HG03025 (cell line): ENCODE data around the gene SCGB1D1.

ENCODE experiments used
- ATAC-seq: cut with Tn5 transposase; IDR thresholded peaks from one replicate; pipeline ENCODE4 v1.9.1; 2021; ENCODE audit warnings: mild to moderate bottlenecking, moderate library complexity; ENCODE audit not compliant: unreplicated experiment, low FRiP score

The SCGB1D1 gene, protein sequence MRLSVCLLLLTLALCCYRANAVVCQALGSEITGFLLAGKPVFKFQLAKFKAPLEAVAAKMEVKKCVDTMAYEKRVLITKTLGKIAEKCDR

DNA sequence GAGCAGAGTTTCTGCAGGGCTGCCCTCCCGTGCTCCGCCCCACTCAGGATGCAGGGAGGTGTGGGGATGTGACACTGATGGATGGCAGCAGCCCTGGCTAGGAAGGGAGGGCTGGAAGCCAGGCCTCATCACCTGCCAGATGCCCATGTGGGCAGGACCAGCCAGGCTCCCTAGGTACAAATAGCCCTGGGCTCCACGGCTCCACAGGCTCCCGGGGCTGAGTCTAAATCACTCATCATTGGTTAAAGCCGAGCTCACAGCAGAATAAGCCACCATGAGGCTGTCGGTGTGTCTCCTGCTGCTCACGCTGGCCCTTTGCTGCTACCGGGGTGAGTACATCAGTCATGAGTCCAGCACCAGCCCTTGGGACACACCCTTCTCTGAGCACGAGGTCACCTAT is at the start of gene SCGB1D1:
SCGB1D1 (plus strand) TSS at position 206 of the 400 bp plus-strand sequence; CDS start at position 275, 69 bp downstream.
- no peak for ATAC-seq

- ATAC-seq = no peak
These were observed 49.5 kb upstream of the SCGB1D1 start for GRCh38 chr11:62140304-62141110.

DNA sequence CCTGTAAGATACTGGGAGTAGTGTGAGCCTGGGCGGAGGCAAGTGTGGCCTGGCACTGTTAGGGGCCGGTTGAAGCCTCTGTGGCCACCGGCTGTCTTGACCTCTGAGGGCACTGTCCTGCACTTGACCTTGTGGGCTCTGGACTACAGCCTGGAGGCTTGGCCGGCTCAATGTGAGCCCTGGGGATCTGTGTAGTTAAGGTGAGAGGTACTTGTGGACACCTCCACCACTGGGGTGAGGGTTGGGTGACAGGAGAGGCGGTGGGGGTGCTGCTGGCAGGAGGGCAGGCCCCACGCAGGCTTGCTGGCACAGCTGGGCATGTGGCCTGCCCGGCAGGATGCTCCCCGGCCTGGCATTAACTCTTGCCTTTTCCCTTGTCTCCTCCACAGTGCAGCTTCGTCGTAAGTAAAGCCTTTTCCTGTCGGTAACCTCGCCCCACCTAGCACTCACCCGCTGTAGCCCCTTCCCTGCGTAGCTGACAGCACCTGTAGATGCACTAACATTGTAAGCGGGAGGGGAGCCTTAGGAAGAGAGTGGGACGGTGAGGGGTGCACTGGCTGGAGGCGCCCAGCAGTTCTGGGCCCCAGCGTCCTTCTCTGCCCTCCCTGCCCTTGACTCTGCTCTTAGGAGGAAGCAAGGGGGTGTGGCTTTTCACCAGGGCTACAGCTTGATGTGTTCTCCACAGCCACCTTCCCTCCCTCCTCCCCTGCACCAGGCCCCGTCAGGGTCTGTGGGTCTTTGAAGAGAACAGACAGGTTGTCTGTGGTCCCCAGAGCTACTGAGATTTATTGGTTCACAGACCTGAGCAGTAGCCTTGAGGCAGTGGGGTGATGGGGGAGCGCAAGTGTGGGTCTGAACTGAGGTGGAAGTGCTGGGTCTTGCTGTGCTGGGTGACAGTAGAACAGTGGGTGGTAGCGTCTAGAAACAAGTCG is 48.6 kb upstream of the SCGB1D1 start:
- no peak for ATAC-seq

GRCh38 chr11:62142043-62142375 is 48.0 kb upstream of the SCGB1D1 start:
- no peak for ATAC-seq

DNA sequence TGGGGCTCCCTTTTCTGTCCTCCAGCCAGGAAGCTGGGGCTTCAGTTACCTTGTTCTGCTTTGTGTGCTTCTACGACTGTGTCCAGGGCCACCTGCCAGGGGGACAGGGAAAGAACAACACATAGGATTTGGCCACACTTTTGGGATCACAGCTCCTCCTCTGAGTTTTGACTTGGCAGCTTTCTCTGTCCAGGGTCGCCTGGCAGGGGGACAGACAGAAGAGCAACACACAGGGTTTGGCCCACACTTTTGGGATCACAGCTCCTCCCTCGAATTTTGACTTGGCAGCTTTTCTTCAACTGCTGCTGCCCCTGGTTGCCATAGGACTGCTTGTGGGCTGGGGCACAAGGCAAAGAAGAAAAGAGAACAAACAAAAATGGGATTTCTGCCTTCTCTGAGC is 47.1 kb upstream of the SCGB1D1 start:
- ATAC-seq = no peak

DNA sequence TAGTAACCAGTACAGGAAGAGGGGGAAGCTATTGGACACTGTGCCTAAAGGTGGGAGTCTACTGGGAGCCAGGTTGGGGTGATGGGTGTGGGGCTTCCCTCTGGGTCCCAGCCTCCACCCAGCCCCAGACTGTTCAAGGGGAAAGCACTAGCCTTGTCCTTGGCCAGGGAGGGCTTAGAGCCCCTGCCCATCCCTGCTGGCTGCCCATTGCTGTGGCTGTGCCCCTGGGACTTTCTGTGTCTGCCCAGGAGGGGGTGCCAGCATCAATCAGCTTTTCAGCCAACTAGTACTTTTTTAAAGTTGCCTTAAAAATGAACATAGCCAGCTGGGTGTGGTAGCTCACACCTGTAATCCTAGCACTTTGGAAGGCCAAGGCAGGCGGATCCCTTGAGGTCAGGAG is 46.3 kb upstream of the SCGB1D1 start:
- ATAC-seq = no peak

DNA sequence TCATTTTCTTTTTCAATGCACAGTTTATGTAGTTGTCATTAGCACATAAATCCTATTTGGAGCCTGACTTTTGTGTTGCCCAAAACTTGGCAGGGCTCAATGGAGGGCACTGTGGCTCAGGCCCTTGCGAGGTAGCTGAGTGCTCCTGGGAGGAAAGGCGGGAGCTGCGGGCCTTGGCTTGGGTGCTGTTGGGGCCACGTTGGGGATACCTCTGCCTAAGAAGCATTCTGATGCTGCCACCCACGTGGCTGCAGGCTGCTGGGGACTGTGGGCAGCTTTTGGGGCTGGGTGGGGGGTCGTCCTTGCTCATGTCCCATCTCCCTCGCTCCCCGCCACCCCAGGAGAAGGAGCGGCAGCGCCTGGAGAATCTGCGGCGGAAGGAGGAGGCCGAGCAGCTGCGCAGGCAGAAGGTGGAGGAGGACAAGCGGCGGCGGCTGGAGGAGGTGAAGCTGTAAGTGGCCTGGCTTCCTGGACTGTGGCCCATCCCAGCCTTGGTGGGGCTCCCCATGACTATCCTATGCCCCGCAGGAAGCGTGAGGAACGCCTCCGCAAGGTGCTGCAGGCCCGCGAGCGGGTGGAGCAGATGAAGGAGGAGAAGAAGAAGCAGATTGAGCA is 45.3 kb upstream of the SCGB1D1 start:
- no peak for ATAC-seq

- no peak for ATAC-seq
These were observed 44.6 kb upstream of the SCGB1D1 start for GRCh38 chr11:62145261-62145871.

DNA sequence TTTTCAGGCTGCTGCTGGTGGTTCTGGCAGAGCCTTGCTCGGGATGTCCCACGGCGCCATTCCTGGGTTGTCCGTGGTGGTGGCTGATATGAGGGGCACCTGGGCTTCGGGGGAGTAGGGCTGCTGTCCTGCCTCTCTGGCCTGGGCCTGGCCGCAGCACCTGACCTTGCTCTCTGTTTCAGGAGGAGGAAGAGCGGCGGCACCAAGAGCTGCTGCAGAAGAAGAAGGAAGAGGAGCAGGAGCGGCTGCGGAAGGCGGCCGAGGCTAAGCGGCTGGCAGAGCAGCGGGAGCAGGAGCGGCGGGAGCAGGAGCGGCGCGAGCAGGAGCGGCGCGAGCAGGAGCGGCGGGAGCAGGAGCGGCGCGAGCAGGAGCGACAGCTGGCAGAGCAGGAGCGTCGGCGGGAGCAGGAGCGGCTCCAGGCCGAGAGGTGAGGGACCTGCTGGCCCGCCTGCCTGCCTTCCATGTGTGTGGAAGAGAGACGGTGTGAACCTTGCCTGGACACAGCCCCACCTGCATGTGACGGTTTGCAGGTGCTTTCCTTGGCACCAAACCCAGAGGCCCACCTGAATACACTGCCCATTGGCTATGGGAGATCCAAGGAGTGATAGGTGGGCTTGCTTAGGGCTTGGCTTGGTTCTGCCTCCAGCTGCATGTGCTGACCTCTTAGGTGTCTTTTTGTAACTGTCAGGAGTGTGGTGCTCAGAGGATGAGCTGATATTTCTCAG is 43.4 kb upstream of the SCGB1D1 start:
- no peak for ATAC-seq

- no peak for ATAC-seq
These were observed 42.5 kb upstream of the SCGB1D1 start for GRCh38 chr11:62147545-62147944.

DNA sequence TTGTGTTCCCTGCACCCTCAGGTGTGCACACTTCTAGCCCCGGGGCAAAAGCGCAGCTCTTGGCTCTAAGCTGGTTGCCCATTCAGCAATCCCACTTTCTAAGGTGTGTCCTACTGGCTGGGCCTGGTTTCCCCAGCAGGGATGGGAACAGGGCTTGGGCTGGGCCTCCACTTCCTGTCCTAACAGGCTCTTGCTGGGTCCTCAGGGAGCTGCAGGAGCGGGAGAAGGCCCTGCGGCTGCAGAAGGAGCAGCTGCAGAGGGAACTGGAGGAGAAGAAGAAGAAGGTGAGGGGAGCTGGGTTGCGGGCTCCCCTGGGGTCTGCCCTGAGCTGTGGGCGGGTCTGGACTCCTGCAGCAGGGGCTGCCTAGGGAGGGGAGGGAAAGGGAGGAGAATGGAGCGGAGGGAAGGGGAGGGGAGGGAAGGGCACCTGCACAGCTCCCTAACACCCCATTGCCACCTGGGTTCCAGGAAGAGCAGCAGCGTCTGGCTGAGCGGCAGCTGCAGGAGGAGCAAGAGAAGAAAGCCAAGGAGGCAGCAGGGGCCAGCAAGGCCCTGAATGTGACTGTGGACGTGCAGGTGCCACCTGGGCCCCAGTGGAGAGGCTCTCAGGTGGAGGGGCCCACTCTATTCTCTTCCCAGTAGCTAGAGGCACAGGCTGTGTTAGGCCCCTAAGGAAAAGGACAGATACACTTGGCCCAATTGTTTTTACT is 41.6 kb upstream of the SCGB1D1 start:
- ATAC-seq = no peak

DNA sequence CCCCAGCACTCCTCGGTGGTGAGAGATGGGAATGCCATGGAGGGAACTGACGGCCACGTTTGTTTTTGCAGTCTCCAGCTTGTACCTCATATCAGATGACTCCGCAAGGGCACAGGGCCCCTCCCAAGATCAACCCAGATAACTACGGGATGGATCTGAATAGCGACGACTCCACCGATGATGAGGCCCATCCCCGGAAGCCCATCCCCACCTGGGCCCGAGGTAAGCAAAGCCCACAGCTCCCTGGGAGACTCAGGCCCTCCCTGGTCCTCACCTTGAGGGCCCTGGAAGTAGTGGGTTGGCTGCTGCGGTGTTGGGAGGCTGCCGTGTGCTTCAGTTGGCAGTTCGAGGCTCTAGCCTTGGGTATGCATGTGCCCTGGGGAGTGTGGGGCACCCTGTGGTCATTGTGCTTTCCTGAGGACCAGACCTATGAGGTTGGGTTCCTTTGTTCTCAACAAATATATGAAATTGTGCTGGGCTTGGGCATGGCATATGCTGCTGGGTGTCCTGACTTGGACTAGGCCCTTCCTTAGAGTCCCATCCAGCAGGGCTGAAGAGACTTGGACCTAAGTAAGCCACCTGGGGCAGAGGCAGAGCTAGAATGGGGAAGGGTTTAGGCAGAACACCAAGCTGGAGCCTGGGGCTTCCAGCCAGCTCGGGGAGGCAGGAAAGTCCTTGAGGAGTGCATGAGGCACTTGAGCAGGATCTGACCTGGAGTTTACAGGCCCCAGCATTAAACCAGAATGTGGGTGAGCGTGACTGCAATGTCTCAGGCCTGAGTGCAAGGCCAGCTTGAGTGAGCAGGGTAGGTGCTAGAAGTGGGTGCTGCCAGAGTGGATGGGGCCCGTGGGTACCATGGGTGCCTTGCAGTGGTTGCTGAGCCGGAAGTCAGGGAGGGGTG is 39.8 kb upstream of the SCGB1D1 start:
- no peak for ATAC-seq

GRCh38 chr11:62150887-62151736 is 38.9 kb upstream of the SCGB1D1 start:
- no peak for ATAC-seq

DNA sequence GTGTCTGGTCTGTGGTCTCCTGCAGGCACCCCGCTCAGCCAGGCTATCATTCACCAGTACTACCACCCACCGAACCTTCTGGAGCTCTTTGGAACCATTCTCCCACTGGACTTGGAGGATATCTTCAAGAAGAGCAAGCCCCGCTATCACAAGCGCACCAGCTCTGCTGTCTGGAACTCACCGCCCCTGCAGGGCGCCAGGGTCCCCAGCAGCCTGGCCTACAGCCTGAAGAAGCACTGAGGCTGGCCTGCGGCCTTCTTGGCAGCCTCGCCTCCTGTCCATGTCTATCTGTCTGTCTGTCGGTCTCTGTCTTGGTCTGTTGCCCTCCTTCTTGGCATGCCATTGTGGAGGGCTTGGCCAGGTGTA is 38.3 kb upstream of the SCGB1D1 start:
- no peak for ATAC-seq

- ATAC-seq = no peak
These were observed 37.5 kb upstream of the SCGB1D1 start for GRCh38 chr11:62152245-62153086.

DNA sequence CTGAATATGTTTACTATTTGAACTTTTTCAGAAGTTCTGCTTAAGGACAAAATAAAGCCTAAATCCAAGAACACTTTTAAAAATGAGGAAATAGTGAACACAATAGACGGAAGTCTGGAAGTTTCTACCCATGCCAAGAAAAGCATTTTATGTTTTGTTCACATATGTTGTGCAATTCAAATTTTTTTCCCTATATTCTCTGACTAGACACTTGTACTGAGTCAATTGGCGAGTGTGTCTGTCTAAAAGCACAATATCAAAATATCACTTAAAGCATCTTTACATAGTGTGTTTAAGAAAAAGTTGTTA is 37.0 kb upstream of the SCGB1D1 start:
- no peak for ATAC-seq

GRCh38 chr11:62153617-62154016 is 36.4 kb upstream of the SCGB1D1 start:
- ATAC-seq = no peak
